Uterus (tissue), 2 donors: Measurements from ENCODE around the gene GNG12.

Source experiments
- POLR2A ChIP-seq, 2 donors: fragments of 450-650 bp; IDR thresholded peaks; one replicate each; pipeline ENCODE4 v1.6.1; 2016; ENCODE audit warnings: antibody characterized with exemption in 2 of 2, mild to moderate bottlenecking in 1 of 2, moderate library complexity in 1 of 2
- TF ChIP-seq, protein P1 (sequence below), 4 experiments: fragments of 200-600 bp in 2 of 4; fragments of 450-650 bp in 2 of 4; sonication (generic) in 2 of 4; IDR thresholded peaks; one replicate each; pipeline ENCODE4 v1.5.1; 2016 to 2019; ENCODE audit warnings: antibody characterized with exemption in 4 of 4, mild to moderate bottlenecking in 2 of 4, moderate library complexity in 1 of 4

DNA sequence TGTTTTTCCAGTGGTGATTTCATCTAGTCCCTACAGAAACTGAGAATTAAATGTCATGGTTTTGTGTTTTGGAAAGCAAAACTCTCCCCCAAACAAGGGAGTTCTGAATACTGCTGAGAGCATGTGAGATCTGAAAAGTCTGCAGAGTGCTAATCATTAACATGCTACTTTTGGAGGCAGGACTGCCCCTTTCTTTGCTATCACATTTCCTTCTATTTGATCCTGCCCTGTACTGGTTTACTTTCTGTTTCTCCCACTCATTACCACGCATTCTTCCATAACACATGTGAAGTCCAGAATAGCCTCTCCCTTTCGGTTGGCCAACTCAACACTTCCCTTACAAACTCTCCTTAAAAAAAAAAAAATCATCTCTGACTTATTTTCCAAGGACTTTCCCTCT is 84.6 kb downstream of the GNG12 start:
- TF ChIP-seq, protein P1, sequence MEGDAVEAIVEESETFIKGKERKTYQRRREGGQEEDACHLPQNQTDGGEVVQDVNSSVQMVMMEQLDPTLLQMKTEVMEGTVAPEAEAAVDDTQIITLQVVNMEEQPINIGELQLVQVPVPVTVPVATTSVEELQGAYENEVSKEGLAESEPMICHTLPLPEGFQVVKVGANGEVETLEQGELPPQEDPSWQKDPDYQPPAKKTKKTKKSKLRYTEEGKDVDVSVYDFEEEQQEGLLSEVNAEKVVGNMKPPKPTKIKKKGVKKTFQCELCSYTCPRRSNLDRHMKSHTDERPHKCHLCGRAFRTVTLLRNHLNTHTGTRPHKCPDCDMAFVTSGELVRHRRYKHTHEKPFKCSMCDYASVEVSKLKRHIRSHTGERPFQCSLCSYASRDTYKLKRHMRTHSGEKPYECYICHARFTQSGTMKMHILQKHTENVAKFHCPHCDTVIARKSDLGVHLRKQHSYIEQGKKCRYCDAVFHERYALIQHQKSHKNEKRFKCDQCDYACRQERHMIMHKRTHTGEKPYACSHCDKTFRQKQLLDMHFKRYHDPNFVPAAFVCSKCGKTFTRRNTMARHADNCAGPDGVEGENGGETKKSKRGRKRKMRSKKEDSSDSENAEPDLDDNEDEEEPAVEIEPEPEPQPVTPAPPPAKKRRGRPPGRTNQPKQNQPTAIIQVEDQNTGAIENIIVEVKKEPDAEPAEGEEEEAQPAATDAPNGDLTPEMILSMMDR (IDR thresholded peaks at IDR 0.05): no peak
- TF ChIP-seq POLR2A (IDR thresholded peaks at IDR 0.05): peak in 1 of 2 donors; percentile 14
